Dermis microvascular lymphatic vessel endothelial cell (primary cell): ENCODE results near the gene MEN1. TPM values are rescaled to one million over a fixed set of nuclear protein-coding genes. Genes with fewer than 3 reads are reported as not detected.

ENCODE experiments used
- total RNA-seq: library from RNA; depleted of rRNA; stranded (reverse); fragments of >200 nt; gene quantifications from 2 replicates; pipeline ENCODE4 v1.2.1, GENCODE V29; 2014

MEN1 gene
- total RNA-seq, 1 donor from 2014 or later = 10.8 TPM

Other genes with a start within 250 kb of the MEN1 start
- gene SLC22A12, start 219.3 kb downstream of the MEN1 start, total RNA-seq = not detected in 2 replicates
- gene NRXN2, start 87.4 kb downstream of the MEN1 start, total RNA-seq = not detected in 2 replicates
- gene RASGRP2, start 66.4 kb downstream of the MEN1 start, total RNA-seq = 1.8 and 2.7 TPM in 2 replicates
- gene PYGM, start 50.6 kb downstream of the MEN1 start, total RNA-seq = 0.13 TPM in 2 replicates
- gene SF1, start 32.0 kb downstream of the MEN1 start, total RNA-seq = 44.4 and 76.6 TPM in 2 replicates
- gene MAP4K2, start 7.3 kb downstream of the MEN1 start, total RNA-seq = 34.4 and 50.7 TPM in 2 replicates
- gene CDC42BPG, start 34.1 kb upstream of the MEN1 start, total RNA-seq = 0.13 and 0.38 TPM in 2 replicates
- gene EHD1, start 68.1 kb upstream of the MEN1 start, total RNA-seq = 30.3 and 39.2 TPM in 2 replicates
- 7.2 and 13.5 TPM in 2 replicates for gene ATG2A, start 106.7 kb upstream of the MEN1 start, total RNA-seq
- gene PPP2R5B, start 114.1 kb upstream of the MEN1 start, total RNA-seq = 6.0 and 11.1 TPM in 2 replicates
- not detected in 2 replicates for gene GPHA2, start 125.3 kb upstream of the MEN1 start, total RNA-seq
- not detected in 2 replicates for gene MAJIN, start 161.6 kb upstream of the MEN1 start, total RNA-seq
- 0.39 and 0.63 TPM in 2 replicates for gene BATF2, start 186.4 kb upstream of the MEN1 start, total RNA-seq
- gene ARL2, start 203.6 kb upstream of the MEN1 start, total RNA-seq = 107 and 142 TPM in 2 replicates
- 7.7 and 10.1 TPM in 2 replicates for gene SNX15, start 216.9 kb upstream of the MEN1 start, total RNA-seq
- 7.6 and 8.5 TPM in 2 replicates for gene SAC3D1, start 230.7 kb upstream of the MEN1 start, total RNA-seq
- gene NAALADL1, start 248.0 kb upstream of the MEN1 start, total RNA-seq = 15.1 and 16.6 TPM in 2 replicates